GM19023 (cell line): ENCODE data around the gene PTBP2.

Experiments used
- ATAC-seq: cut with Tn5 transposase; IDR thresholded peaks from one replicate; pipeline ENCODE4 v1.9.1; 2021; ENCODE audit warnings: mild to moderate bottlenecking, moderate library complexity; ENCODE audit not compliant: unreplicated experiment

The PTBP2 gene, protein sequence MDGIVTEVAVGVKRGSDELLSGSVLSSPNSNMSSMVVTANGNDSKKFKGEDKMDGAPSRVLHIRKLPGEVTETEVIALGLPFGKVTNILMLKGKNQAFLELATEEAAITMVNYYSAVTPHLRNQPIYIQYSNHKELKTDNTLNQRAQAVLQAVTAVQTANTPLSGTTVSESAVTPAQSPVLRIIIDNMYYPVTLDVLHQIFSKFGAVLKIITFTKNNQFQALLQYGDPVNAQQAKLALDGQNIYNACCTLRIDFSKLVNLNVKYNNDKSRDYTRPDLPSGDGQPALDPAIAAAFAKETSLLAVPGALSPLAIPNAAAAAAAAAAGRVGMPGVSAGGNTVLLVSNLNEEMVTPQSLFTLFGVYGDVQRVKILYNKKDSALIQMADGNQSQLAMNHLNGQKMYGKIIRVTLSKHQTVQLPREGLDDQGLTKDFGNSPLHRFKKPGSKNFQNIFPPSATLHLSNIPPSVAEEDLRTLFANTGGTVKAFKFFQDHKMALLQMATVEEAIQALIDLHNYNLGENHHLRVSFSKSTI

DNA sequence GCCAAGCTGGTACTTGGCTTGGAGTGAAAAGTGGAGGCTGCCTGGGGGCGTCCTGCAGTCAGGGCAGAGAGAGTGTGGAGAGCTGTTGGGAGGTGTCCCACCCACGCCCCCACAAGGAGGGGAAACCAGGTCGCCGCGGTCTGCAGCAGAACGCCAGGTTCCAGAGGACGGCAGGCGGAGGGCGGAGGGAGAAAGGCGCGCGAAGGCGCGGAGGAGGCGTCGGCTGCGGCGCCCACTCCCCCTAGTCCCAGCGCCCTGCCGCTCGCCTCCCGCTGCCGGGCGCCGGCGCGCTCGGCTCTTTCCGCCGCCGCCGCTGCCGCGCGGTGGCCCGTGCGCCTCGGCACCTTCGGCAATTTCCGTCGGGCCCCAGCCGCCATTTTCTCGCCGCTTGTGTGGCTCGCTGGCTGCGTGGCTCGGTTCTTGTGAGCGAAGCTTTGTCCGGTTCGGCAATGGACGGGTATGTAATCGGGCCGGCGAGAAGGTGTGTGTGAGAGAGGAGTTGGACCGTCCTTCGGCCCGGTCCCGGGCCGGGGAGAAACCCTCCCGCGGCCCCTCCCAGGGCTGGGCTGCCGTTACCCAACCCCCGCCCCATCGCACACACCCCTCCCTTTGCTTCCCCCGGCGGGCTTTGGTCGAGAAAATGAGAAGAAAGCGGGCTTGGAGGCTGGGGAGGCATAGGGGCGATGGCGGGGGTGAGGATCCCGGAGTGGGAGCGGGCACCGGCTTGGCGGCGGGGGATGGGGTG, at the start of gene PTBP2:
PTBP2 (plus strand) TSS at position 369 of the 745 bp plus-strand sequence; CDS start at position 450, 81 bp downstream.
- peak; percentile 95 for ATAC-seq

DNA sequence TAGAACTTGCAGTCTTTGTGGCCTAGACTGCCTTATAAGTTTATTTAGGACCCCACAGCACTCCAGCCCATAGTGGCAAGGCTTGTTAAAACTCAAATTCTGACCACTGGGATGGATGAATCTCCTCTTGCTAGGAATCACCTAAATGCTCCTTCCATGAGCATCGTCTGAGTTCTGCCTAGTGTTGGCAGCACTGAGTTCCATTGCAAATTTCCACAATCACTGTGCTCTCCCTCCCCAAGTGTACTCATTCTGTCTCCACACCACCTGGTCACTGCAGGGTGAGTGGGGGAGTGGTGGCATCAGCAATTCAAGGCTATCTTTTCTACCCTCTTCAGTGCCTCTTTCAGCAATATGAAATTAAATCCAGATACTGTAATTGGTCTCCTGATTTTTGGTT, 46.7 kb upstream of the PTBP2 start:
- ATAC-seq: no peak

DNA sequence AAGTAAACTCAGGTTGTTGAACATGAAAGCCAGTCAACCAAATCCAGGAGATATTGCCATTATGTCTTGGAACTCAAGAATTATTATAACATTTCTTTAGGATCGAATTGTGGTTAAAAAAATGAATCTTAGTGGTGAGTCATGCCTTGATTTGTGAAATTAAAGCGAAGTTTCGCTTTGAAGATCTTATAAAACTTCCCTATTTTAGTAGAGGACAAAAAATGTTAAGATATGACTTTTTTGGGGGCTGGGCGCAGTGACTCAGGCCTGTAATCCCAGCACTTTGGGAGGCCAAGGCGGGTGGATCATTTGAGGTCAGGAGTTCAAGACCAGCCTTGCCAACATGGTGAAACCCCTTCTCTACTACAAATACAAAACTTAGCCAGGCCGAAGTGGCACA, 39.5 kb upstream of the PTBP2 start:
- no peak for ATAC-seq

DNA sequence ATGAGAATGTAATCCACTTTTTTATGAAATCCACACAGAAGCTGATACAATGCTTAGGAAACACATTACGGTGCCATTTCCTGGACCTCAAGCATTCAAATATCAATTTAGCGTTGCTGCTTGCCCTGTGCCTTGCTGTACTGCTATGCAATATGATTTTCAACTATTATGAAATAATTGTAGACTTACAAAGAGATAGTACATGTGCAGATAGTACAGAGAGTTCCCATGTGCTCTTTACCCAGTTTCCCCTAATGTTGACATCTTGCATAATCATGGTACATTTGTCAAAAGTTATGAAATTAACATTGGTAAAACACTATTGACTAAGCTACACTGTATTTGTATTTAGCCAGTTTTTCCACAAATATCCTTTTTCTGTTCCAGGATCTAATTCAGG, 37.7 kb upstream of the PTBP2 start:
- no peak for ATAC-seq

DNA sequence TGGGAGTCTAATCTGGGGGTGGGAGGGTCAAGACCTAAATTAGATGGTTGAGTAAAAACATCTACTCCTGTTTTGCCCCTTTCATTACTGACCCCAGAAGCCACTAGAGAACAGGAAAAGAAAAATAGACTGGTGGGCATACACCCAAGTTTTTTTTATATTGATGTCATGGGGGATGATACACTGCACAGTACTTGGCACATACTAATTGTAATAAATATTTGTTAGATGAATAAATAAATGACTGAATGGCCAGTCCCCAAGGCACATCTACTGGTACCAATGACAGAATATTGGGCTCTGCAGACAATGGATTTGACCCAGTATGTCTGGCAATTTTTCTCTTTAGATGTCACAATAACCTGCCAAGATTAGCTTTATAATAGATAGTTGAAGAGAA, 36.8 kb upstream of the PTBP2 start:
- no peak for ATAC-seq

DNA sequence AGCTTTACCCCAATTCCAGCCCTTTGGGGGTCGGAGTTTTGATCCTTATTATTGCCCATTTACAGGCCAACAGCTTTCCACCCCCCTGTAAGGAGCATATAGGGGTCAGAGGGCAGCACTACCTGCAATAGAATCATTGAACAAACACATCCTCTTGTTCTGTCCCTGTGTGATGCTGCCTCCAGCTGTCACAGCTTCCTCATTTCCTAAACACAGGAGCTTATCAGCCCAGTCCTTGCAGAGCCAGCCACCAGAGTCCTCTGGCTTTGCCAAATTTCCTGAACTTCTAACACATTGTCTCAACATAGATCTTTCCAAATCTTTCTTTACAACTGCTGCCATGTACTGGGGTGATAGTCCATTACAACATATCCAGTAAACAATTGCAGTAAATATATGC, 32.8 kb upstream of the PTBP2 start:
- no peak for ATAC-seq

DNA sequence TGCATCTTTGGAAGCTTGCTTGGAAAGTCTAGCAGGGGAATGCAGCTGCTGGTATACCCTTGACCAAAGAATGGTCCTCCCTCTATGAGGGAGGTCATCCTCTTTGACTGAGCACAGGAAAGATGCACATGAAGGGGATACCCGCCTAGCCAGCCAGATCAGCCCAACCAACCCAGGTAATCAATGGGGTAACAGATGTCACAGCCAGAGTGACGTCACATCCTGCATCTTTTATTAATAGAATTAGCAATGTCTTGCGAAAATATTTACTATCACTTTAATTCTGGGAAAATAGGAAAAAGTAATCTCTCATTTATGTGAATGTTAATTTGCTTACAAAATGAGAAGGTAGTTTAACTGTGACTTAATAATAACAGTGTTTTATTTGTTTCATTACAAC, 25.6 kb upstream of the PTBP2 start:
- ATAC-seq: no peak

DNA sequence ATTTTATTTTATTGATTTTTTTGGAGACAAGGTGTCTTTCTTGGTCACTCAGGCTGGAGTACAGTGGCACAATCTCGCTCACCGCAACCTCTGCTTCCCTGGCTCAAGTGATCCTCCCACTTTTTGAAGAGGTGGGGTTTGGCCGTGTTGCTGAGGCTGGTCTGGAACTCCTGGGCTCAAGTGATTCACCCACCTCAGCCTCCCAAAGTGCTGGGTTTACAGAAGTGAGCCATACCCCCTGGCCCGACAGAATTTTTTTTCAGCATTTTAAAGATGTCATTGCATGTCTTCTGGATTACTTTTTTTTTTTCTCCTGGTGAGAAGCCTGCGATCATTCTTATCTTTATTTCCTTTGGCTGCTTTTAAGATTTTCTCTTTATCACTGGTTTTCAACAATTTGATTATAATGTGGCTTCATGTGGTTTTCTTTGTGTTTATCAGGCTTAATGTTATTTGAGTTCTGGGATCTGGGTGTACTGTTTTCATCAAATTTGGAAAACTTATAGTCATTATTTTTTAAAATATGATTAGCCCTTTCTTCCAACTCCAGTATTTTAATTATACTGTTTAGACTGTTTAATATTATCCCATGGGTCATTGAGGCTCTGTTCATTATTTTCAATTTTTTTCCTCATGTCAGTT, 23.1 kb upstream of the PTBP2 start:
- no peak for ATAC-seq

DNA sequence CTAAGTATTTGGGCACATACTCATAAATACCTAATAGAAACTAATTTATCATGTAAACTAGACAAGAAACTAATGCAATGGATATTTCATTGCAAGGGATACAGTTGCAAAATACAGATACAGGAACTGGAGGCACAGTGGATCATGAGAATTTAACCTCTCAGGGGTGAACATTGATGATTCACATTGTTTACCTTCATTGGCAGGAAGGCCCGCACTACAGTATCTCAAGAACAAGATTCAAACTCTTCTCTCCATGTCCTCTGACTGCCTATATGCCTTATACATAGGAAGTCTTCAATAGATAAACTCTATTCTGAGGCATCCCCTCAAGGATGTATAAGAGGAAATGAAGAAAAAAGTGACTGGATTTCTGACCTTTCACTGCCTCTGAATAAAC, 18.4 kb upstream of the PTBP2 start:
- ATAC-seq: no peak

DNA sequence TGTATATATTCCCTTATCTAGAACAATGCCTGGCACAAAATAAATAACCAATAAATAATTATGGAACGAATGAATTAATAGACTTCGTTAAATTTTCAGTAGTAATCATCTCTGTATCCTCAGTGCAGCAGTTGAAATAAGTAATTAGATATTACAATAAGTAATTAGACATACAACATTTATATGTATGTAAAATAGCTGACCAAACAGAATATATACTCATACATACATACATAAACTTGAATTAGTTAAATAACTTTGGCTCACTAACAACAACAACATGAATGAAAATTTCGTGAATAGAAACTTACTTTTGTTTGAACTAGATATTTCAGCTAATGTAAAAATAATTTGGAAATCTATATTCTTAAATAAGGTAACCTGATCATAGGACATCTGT, 14.6 kb upstream of the PTBP2 start:
- no peak for ATAC-seq

DNA sequence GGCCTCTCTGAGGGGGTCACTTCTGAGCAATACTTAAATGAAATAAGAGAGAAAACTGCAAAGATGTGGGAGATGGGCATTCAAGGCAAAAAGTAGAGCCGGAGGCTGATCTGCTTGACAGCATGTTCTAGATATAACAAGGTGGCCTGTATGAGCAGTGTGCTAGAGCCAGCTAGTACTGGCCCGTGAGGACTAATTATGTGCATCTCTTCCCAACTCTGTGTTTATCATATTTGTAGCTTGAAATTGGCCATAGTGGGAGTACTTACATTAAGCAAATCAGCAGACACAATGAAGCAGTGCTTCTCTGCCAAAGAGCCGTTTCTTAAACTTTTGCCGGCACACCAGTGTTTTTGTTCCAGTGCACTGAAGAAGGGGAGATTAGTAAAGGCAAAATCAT, 13.1 kb upstream of the PTBP2 start:
- no peak for ATAC-seq

DNA sequence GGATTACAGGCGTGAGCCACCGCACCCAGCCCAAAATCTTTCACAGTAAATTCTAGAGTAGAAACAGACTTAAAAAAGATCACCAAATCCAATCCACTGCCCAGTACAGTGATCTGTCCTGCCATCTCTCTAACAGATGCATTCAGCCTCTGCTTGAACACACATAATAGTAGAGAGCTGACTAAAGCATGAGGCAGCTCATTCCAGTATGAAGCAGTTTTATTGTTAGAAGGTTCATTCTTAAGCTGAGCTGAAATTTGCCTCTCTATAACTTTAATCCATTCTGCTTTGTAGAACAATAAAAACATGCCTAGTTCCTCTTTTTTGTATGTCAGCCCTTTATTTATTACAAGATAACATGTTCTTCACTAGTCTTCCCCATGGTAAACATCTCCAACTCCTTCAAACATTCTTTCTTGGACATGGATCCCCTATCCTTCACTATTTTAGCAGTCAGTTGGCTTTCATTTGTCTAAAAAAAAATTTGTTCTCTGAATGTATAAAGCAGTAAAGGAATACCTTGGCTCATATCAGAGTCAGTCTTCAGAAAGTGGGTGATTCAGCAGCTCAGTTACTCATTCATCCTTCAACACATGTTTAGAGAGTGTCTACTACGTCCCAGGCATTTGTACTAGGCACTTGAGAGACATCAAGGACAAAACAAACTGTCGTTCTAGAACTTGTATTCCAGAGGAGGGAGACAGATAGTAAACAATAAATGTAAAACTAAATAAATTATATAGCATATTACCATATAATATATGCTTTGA, 10.7 kb upstream of the PTBP2 start:
- ATAC-seq: no peak

DNA sequence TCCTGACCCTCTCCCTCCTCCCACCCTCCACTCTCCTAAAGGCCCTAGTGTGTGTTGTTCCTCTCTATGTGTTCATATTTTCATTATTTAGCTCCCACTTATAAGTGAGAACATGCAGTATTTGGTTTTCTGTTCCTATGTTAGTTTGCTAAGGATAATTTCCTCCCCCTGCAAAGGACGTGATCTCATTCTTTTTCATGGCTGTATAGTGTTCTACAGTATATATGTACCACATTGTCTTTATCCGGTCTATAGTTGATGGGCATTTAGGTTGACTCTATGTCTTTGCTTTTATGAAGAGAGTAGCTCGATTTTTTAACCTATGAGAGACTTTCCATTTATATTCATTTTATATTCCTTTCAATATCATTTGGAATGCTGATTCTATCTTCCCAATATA, 7.9 kb upstream of the PTBP2 start:
- no peak for ATAC-seq

DNA sequence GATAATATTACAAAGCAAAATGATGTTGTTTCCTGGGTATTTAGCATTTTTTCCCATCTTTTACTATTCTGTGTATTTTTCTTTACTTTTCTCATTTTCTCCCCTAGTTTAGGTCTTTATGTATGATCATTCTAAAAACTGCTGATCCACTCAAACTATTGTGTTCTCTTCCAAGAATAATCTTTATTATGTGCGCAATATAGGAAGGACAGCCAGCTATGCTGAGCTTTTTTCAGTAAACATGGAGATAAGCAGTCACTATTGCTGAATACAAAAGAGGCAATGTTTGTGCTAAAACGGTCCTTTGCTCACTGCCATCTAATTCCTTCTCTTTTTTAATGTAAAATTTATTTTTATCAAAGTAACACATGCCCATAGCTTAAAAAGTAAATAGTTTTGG, 6.7 kb upstream of the PTBP2 start:
- no peak for ATAC-seq

DNA sequence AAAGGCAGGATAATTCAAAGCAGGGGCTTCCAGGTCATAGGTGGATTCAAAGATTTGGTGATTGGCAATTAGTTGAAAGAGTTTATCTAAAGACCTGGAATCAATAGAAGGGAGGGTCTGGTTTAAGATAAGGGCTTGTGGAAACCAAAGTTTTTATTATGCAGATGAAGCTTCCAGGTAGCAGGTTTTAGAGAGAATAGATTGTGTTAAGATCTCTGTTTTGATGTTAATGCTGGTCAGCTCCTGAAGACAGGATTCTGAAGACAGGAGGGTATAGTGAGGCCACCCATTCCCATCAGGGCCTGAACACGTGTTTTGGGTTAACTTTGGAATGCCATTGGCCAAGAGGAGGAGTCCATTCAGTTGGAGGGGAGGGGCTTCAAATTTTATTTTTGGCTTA, 6.1 kb upstream of the PTBP2 start:
- no peak for ATAC-seq

DNA sequence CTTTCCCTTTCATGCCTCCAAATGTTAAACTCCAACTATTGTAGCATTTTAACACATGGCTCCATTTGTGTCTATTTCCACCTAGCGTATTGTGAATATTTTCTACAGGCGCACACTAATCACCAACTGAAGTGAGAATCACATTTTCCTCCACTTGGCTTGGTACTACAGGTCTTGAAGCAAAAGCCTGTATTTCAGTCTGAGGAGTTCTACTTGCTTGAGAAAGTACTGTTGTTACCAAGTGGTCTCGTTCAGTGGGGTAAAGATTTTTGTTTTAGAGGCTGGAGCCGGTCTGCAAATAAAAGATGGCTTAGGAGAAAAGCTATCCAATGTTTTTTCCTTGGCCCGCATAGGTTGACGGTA, 550 bp upstream of the PTBP2 start:
- ATAC-seq: peak; percentile 2

DNA sequence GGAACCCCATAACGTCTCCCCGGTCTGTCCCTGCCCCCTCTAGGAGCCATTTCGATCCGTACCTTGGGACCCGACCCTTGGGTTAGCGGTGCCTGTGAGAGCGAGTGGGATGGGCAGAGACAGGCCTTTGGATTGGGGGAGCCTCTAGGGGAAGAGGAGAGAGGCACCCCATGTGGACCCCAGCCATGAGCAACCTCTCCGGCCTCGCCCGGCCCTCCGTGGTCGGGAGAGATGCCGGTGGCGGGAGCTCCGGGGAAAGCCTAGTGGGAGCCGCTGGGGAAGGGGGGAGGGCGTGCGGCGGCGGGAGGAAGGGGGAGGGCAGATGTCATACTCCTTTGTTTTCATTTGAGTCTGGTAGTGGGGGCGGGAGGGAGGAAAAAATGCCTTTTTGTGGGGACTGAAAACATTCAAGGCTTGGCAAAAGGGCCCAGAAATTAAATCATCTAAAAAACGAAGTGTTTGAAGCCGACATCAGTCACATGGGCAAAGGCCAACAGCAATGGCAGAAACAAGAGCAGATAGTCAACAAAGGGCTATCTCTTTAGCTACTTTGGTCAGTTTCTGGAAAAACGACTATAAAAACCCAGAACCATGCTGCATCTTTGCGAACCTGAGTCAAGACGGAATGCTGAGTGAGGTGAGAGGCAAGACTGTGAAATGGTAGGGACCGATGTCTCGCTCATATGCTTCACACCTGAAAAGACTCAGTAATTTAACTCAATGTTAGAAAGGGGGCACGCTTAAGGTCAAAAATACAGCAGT, 758 bp downstream of the PTBP2 start:
- peak; percentile 57 for ATAC-seq

DNA sequence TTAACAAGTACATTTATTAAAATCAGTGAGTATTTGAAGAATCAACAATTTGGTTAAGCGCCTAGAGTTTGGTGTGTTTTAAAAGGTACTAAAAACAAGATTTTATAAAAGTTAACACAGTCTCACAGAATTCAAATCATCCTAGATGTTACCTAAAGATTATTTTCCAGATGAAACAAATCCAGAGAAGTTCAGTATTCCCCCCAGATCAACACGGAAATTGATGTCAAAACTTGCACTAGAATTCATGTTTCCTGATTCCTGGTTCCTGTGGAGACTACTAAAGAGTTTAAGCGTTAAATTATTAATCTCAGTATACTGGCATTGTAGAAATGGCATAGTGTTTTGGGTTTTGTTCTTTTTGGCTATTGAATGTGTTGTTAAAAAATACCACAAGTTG, 1.4 kb downstream of the PTBP2 start:
- no peak for ATAC-seq

DNA sequence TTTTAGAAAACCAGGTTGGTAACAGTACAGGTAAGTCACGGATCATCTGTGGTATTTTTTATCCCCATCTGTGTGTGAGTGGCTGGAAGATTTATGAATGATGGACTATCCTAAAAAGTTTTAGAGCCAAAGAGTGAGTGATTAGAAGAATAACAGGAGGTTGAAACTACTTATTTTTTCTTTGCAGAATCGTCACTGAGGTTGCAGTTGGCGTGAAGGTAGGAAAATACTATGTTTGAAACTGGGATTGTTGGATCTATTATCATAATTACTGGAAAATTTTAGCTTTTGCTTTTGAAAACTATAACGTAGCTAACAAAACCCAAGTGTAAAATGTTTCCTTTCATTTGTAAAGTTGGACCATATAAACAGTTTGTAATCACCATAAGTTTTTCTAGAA, 1.8 kb downstream of the PTBP2 start:
- no peak for ATAC-seq

DNA sequence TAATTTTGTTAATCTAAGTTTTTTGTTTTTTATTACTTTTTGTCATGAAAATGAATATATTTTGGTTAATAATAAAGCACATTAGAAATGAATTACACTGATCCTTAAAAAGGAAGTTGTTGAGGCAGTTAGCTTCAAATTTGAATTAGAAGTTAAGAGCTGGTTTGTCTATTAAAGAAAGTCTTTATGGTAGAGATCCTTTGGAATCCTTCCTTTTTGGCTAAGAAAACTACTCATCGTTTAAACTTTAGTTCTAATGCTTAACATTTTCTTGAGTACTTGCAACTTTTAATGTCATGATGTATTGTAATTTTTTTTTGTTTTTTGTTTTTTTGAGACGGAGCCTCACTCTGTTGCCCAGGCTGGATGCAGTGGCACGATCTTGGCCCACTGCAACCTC, 2.4 kb downstream of the PTBP2 start:
- no peak for ATAC-seq
